Measurements from ENCODE around the gene ATP10A. TPM values are rescaled to one million over a fixed set of nuclear protein-coding genes. Genes with fewer than 3 reads are reported as not detected.
A peak's percentile ranks its signal among the peaks of the same experiment; 100 is the strongest.

The ATP10A gene
- total and polyA plus RNA-seq, 2 of the 8 experiments (the other 6 are each of a cell fraction or from before 2014, with no cell fraction given), result 2.0 to 2.8 TPM

- Histone ChIP-seq H3K14ac (ENCODE audit: insufficient read length) (no peak overlapping the region), H2BK20ac (ENCODE audit: low read length) (peak overlapping the region; percentile 82; the same call in 1 of the 2 replicates), H3K56ac (replicated peaks; ENCODE audit: insufficient read length, low read depth, low read length) (no peak overlapping the region), H3K23me2 (ENCODE audit: low read depth, low read length) (peaks cover 9% of the 10 kb centered on the region; the same call in 1 of the 2 replicates), H3K79me2 (ENCODE audit: control insufficient read depth in 1 of 2, insufficient read depth in 2 of 2, low read length in 2 of 2) (no peaks in the 10 kb centered on the region), H2BK120ac (replicated peaks; ENCODE audit: low read depth, low read length) (no peak overlapping the region), H3K9me3 (ENCODE audit: insufficient read depth in 2 of 2, low read depth in 1 of 2, low read length in 1 of 2) (no peaks in the 10 kb centered on the region), H3K27me3 (replicated peaks in 1 of 4; ENCODE audit: control insufficient read depth in 3 of 4, extremely low read depth in 1 of 4, insufficient read depth in 3 of 4, low read length in 3 of 4) (no peaks in the 10 kb centered on the region), H2AFZ (ENCODE audit: low read length) (0 out of 2 replicates have a peak overlapping the region, but pooled peaks have one; percentile 5), H3K4me3 (ENCODE audit: extremely low read depth in 1 of 4, insufficient read depth in 2 of 4, low read depth in 3 of 4, low read length in 4 of 4) (peak overlapping the region in 1 of 4 experiments; percentile 57; a peak in 1 of 8 replicates), H2BK12ac (ENCODE audit: low read depth, low read length) (no peak overlapping the region; the same call in 1 of the 2 replicates), H3K4me2 (ENCODE audit: insufficient read depth in 1 of 2, low read depth in 2 of 2, low read length in 2 of 2) (peak overlapping the region; percentile 47 to 51), H4K20me1 (replicated peaks in 1 of 2; ENCODE audit: control insufficient read depth in 1 of 2, insufficient read depth in 2 of 2, low read length in 2 of 2) (no peaks in the 10 kb centered on the region), H3K79me1 (ENCODE audit: low read depth, low read length) (no peaks in the 10 kb centered on the region), H4K5ac (ENCODE audit: insufficient read length, low read depth, low read length) (no peak overlapping the region), H3K18ac (ENCODE audit: extremely low read depth, low read length) (peak overlapping the region; percentile 92), H3K4me1 (replicated peaks in 1 of 4; ENCODE audit: control insufficient read depth in 3 of 4, insufficient read depth in 4 of 4, low read length in 3 of 4) (peaks cover 8 to 20% (median 15%) of the 10 kb centered on the region in 4 experiments), H2BK5ac (ENCODE audit: low read depth, low read length) (peak overlapping the region; percentile 39; the same call in 1 of the 2 replicates), H2BK15ac (ENCODE audit: low read length) (0 out of 2 replicates have a peak overlapping the region, but pooled peaks have one; percentile 74), H2AK5ac (ENCODE audit: low read depth, low read length) (peak overlapping the region; percentile 17; the same call in 1 of the 2 replicates), H4K91ac (replicated peaks; ENCODE audit: insufficient read length, low read length) (no peak overlapping the region), H3K27ac (ENCODE audit: low read depth, low read length) (no peak overlapping the region), H3K9ac (replicated peaks in 1 of 4; ENCODE audit: extremely low read depth in 1 of 4, low read depth in 3 of 4, low read length in 3 of 4) (no peak overlapping the region), H4K8ac (ENCODE audit: extremely low read depth, insufficient read depth, low read length) (no peak overlapping the region), H3K36me3 (ENCODE audit: control insufficient read depth in 2 of 4, insufficient read depth in 4 of 4, low read length in 3 of 4) (no peaks in the 10 kb centered on the region), H3K4ac (replicated peaks; ENCODE audit: insufficient read length, low read depth, low read length) (no peak overlapping the region), H3K23ac (ENCODE audit: insufficient read length) (no peak overlapping the region)
- POLR2A ChIA-PET (ENCODE audit: partially characterized antibody), result no interaction called here
- CTCF ChIA-PET (ENCODE audit: partially characterized antibody), result interaction anchor here (0.6 kb wide), 1 partner anchor 95 kb away, joined by 3 read pairs; no protein-coding TSS in a partner anchor
- TF ChIP-seq KDM5A (IDR thresholded peaks at IDR 0.05; ENCODE audit: low read length) (no peak), CHD2 (IDR thresholded peaks at IDR 0.05; ENCODE audit: low read length) (no peak), SIX5 (IDR thresholded peaks at IDR 0.05; ENCODE audit: low read depth, low read length) (no peak), RAD21 (IDR thresholded peaks at IDR 0.05 in 1 of 2, conservative IDR thresholded peaks at IDR 0.05 in 1 of 2; ENCODE audit: low read depth in 2 of 2, low read length in 2 of 2) (no peak), TAF7 (optimal IDR thresholded peaks at IDR 0.05; ENCODE audit: borderline replicate concordance, low read depth, low read length) (no peak)
- FAIRE-seq, result no peak
- WGBS, 2 experiments (ENCODE audit: extremely low coverage in 1 of 2, insufficient coverage in 1 of 2, insufficient read length in 1 of 2, insufficient replicate concordance in 2 of 2, low coverage in 1 of 2, low lambda C conversion rate in 2 of 2, missing lambda C conversion rate in 1 of 2), result 76% methylated on average over 11 of the region's 11 CpGs; no CpG with 5 or more reads in 1 of the 2 experiments
- no peak for DNase-seq (ENCODE audit: low read depth in 1 of 2, low spot score in 2 of 2)
Observed at GRCh38 chr15:25849157-25849921, 13.8 kb downstream of the ATP10A start.

Measured in H1 (cell line).